SU-DHL-6 (cell line): Measurements from ENCODE around the gene MEGF10.

Source experiments
- H2AFZ ChIP-seq: fragments of 200-600 bp; sonication (generic); 2 replicates; pipeline ENCODE4 v1.6.1; 2014; ENCODE audit warnings: low read depth, mild to moderate bottlenecking, moderate library complexity, mixed read lengths, antibody characterized with exemption, low read length; ENCODE audit not compliant: severe bottlenecking
- H3F3A ChIP-seq: fragments of 200-600 bp; shearing (Covaris generic); 2 replicates; pipeline ENCODE4 v1.6.0; 2016; ENCODE audit warnings: antibody characterized with exemption, mild to moderate bottlenecking; ENCODE audit not compliant: insufficient read depth
- H3K27ac ChIP-seq: fragments of 200-600 bp; sonication (generic); 2 replicates; pipeline ENCODE4 v1.5.1; 2016; ENCODE audit warnings: low read depth, mild to moderate bottlenecking, low read length, moderate library complexity, mixed read lengths
- H3K27me3 ChIP-seq: fragments of 200-600 bp; sonication (generic), shearing (Covaris generic); 2 replicates; pipeline ENCODE4 v1.6.0; 2014; ENCODE audit warnings: mild to moderate bottlenecking, low read length
- H3K36me3 ChIP-seq: fragments of 200-600 bp; sonication (generic); 2 replicates; pipeline ENCODE4 v1.6.1; 2014; ENCODE audit warnings: mild to moderate bottlenecking, low read length, mixed read lengths
- H3K4me2 ChIP-seq: fragments of 300-600, 200-600 bp; shearing (Covaris generic), sonication (generic); 2 replicates; pipeline ENCODE4 v1.6.0; 2014; ENCODE audit warnings: low read length, low read depth, mild to moderate bottlenecking; ENCODE audit not compliant: poor library complexity, severe bottlenecking
- H3K4me3 ChIP-seq: fragments of 200-600 bp; sonication (generic); 2 replicates; pipeline ENCODE4 v1.5.1; 2014; ENCODE audit warnings: antibody characterized with exemption, low read length, mild to moderate bottlenecking, mixed read lengths; ENCODE audit not compliant: insufficient read depth, poor library complexity, severe bottlenecking
- H3K79me2 ChIP-seq: fragments of 200-600 bp; sonication (generic); 2 replicates; pipeline ENCODE4 v1.6.1; 2014; ENCODE audit warnings: mild to moderate bottlenecking, low read length, moderate library complexity; ENCODE audit not compliant: insufficient read depth
- H3K9ac ChIP-seq: fragments of 200-600 bp; sonication (generic); 2 replicates; pipeline ENCODE4 v1.7.0; 2014; ENCODE audit warnings: mild to moderate bottlenecking, low read length
- H3K9me2 ChIP-seq: fragments of 200-600 bp; sonication (generic); replicated peaks from 2 replicates; pipeline ENCODE4 v1.6.1; 2014; ENCODE audit warnings: low read length; ENCODE audit not compliant: insufficient read depth
- H3K9me3 ChIP-seq: fragments of 200-600 bp; sonication (generic); 2 replicates; pipeline ENCODE4 v1.6.1; 2014; ENCODE audit warnings: low read length, mixed read lengths; ENCODE audit not compliant: insufficient read depth
- H4K20me1 ChIP-seq: fragments of 200-600 bp; sonication (generic); 2 replicates; pipeline ENCODE4 v1.6.1; 2014; ENCODE audit warnings: low read depth, mild to moderate bottlenecking, antibody characterized with exemption, low read length, moderate library complexity, mixed read lengths
- CTCF ChIP-seq: fragments of 200-600 bp; sonication (generic); IDR thresholded peaks from one replicate; pipeline ENCODE4 v1.5.1; 2017; ENCODE audit warnings: antibody characterized with exemption, mild to moderate bottlenecking, low read length, moderate library complexity; ENCODE audit not compliant: insufficient read depth, poor library complexity, severe bottlenecking
- EZH2phosphoT487 ChIP-seq: fragments of 200-600 bp; sonication (generic), shearing (Covaris generic); conservative IDR thresholded peaks from 2 replicates; pipeline ENCODE4 v1.6.1; 2018; ENCODE audit warnings: mild to moderate bottlenecking, antibody characterized with exemption, low read length, moderate library complexity, mixed read lengths

MEGF10 gene

GRCh38 chr5:127353796-127354195 is 63.2 kb downstream of the MEGF10 start:
- Histone ChIP-seq H3K4me2 (no peak overlapping the region), H3K9me3 (no peaks in the 10 kb centered on the region), H2AFZ (no peak overlapping the region), H3K27ac (no peak overlapping the region), H3K4me3 (no peak overlapping the region), H3K27me3 (no peaks in the 10 kb centered on the region), H3K79me2 (no peaks in the 10 kb centered on the region), H3K9ac (no peak overlapping the region), H3K9me2 (no peaks in the 10 kb centered on the region), H3F3A (no peaks in the 10 kb centered on the region), H4K20me1 (no peaks in the 10 kb centered on the region), H3K36me3 (no peaks in the 10 kb centered on the region)
- TF ChIP-seq CTCF (no peak), EZH2phosphoT487 (no peak)

GRCh38 chr5:127355337-127355736 is 64.7 kb downstream of the MEGF10 start:
- Histone ChIP-seq H3F3A (no peaks in the 10 kb centered on the region), H3K9ac (no peak overlapping the region), H3K9me2 (no peaks in the 10 kb centered on the region), H3K79me2 (no peaks in the 10 kb centered on the region), H3K4me3 (no peak overlapping the region), H3K27me3 (no peaks in the 10 kb centered on the region), H3K4me2 (no peak overlapping the region), H4K20me1 (no peaks in the 10 kb centered on the region), H3K27ac (no peak overlapping the region), H3K36me3 (no peaks in the 10 kb centered on the region), H3K9me3 (no peaks in the 10 kb centered on the region), H2AFZ (no peak overlapping the region)
- TF ChIP-seq CTCF (no peak), EZH2phosphoT487 (no peak)

- Histone ChIP-seq H3K9ac (no peak overlapping the region), H3K36me3 (no peaks in the 10 kb centered on the region), H2AFZ (no peak overlapping the region), H3K79me2 (no peaks in the 10 kb centered on the region), H4K20me1 (no peaks in the 10 kb centered on the region), H3K27me3 (no peaks in the 10 kb centered on the region), H3F3A (no peaks in the 10 kb centered on the region), H3K9me2 (no peaks in the 10 kb centered on the region), H3K4me3 (no peak overlapping the region), H3K9me3 (no peaks in the 10 kb centered on the region), H3K4me2 (no peak overlapping the region), H3K27ac (no peak overlapping the region)
- TF ChIP-seq EZH2phosphoT487: no peak
- TF ChIP-seq CTCF: no peak
Measured at GRCh38 chr5:127358284-127358683, 67.7 kb downstream of the MEGF10 start.
